ENCODE measurements around the gene ATOH7.
"Not testable (repeated sequence)": the region's sequence is repeated elsewhere in the genome, so short reads cannot be mapped to it uniquely, and the experiment has no call there.

The ATOH7 gene

GRCh38 chr10:68235581-68235980 lies 3.7 kb upstream of the ATOH7 start:
- no peak for DNase-seq

GRCh38 chr10:68235111-68235510 lies 3.2 kb upstream of the ATOH7 start:
- no peak for DNase-seq

- no peak for DNase-seq
These were observed 1.1 kb upstream of the ATOH7 start for GRCh38 chr10:68233046-68233445.

- DNase-seq, result peak; percentile 22
These were observed 652 bp downstream of the ATOH7 start for GRCh38 chr10:68231106-68231816.

- DNase-seq, result no peak
These were observed 1.6 kb downstream of the ATOH7 start for GRCh38 chr10:68230268-68230667.

- no peak for DNase-seq
These were observed 7.1 kb downstream of the ATOH7 start for GRCh38 chr10:68224810-68225209.

GRCh38 chr10:68223535-68224165 lies 8.3 kb downstream of the ATOH7 start:
- no peak for DNase-seq

GRCh38 chr10:68222391-68222790 lies 9.5 kb downstream of the ATOH7 start:
- no peak for DNase-seq

GRCh38 chr10:68221196-68221595 lies 10.7 kb downstream of the ATOH7 start:
- no peak for DNase-seq

GRCh38 chr10:68218786-68219185 lies 13.1 kb downstream of the ATOH7 start:
- DNase-seq, result no peak

GRCh38 chr10:68212721-68213352 lies 19.1 kb downstream of the ATOH7 start:
- peak; percentile 5 for DNase-seq

- DNase-seq, result no peak
These were observed 20.2 kb downstream of the ATOH7 start for GRCh38 chr10:68211669-68212068.

GRCh38 chr10:68208424-68209042 lies 23.4 kb downstream of the ATOH7 start:
- DNase-seq, result peak; percentile 9

GRCh38 chr10:68202960-68203353 lies 29.0 kb downstream of the ATOH7 start:
- DNase-seq, result no peak

- no peak for DNase-seq
These were observed 35.2 kb downstream of the ATOH7 start for GRCh38 chr10:68196701-68197100.

GRCh38 chr10:68195776-68196175 lies 36.1 kb downstream of the ATOH7 start:
- DNase-seq, result not testable (repeated sequence)

- no peak for DNase-seq
These were observed 37.6 kb downstream of the ATOH7 start for GRCh38 chr10:68194290-68194689.

GRCh38 chr10:68192113-68192512 lies 39.8 kb downstream of the ATOH7 start:
- DNase-seq, result no peak

GRCh38 chr10:68188835-68189234 lies 43.1 kb downstream of the ATOH7 start:
- DNase-seq, result no peak

GRCh38 chr10:68185085-68185484 lies 46.8 kb downstream of the ATOH7 start:
- DNase-seq, result no peak

GRCh38 chr10:68184546-68184945 lies 47.4 kb downstream of the ATOH7 start:
- no peak for DNase-seq
